ENCODE data around the gene ADGRL2.

DNA sequence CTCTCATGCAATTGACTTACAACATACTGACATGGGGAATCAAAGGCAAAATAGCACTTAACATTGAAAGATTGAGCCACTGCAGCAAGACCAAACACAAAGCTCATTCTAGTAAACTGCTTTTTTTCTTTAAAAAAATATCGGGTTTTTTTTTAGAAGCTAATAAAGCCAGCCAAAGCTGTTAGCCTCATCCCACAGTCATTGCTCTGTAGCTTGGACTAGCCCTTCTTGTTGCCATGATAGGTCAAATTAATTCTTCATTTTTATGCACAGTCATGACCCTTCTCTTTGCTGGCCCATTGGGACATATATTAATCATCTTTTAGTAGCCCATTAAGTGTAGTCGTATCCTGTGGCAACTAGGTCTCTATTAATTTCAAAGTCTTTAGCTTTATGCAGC lies 231.3 kb downstream of the ADGRL2 start:
- TF ChIP-seq POLR2A (IDR thresholded peaks at IDR 0.05; ENCODE audit: low read depth, low read length), result no peak
- TF ChIP-seq, protein P1, sequence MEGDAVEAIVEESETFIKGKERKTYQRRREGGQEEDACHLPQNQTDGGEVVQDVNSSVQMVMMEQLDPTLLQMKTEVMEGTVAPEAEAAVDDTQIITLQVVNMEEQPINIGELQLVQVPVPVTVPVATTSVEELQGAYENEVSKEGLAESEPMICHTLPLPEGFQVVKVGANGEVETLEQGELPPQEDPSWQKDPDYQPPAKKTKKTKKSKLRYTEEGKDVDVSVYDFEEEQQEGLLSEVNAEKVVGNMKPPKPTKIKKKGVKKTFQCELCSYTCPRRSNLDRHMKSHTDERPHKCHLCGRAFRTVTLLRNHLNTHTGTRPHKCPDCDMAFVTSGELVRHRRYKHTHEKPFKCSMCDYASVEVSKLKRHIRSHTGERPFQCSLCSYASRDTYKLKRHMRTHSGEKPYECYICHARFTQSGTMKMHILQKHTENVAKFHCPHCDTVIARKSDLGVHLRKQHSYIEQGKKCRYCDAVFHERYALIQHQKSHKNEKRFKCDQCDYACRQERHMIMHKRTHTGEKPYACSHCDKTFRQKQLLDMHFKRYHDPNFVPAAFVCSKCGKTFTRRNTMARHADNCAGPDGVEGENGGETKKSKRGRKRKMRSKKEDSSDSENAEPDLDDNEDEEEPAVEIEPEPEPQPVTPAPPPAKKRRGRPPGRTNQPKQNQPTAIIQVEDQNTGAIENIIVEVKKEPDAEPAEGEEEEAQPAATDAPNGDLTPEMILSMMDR (IDR thresholded peaks at IDR 0.05; ENCODE audit: extremely low read depth in 1 of 2, insufficient read depth in 1 of 2, low read depth in 1 of 2, low read length in 2 of 2), result no peak
